Measurements from ENCODE around the gene ASTN2. TPM values are rescaled to one million over a fixed set of nuclear protein-coding genes. Genes with fewer than 3 reads are reported as not detected.

Gene ASTN2
- total RNA-seq, 1 experiment from 2014 or later, result 7.4 TPM

DNA sequence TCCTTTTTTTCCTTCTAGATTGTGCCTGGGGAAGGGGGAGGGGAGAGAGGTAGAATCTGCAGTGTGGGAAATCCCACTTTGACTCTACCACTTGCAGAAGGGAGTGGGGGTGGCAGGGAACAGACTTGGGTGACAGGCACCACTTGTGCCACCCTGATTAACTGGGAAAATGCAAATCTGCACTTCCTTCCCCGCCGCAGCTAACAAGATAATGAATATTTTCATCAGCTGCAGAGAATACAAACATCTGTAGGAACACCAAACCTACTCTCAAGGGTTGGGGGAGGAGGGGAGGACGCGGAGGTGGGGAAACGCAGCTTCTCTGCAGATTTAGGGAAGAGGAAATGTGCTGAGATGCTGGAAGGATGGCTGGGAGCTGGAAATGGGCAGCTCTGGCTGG lies 654.2 kb downstream of the ASTN2 start:
- DNase-seq, result no peak
- Histone ChIP-seq H3K36me3 (replicated peaks; ENCODE audit: control insufficient read depth, insufficient read depth, low read length) (no peaks in the 10 kb centered on the region), H3K27me3 (ENCODE audit: control insufficient read depth, insufficient read depth, low read length) (no peaks in the 10 kb centered on the region), H3K4me3 (ENCODE audit: insufficient read depth, low read depth, low read length) (no peak overlapping the region)

DNA sequence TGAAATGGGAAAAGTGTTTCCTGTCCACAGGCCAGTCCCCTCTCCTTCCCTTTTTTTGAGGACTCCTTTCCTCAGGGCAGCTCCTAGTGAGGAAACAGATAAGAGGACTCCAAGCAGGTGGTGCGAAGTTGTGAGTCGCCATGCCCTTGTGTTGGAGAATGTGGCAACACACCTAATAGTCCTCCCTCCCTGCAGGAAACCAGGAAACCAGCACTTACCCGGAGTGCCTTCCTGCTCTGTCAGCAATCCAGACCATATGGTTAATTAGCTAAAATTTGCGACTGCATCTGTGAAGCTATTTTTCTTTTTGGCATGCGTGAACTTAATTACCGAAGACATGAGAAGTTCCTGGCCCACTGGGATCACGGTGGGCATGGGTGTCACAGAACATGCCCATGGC lies 657.8 kb downstream of the ASTN2 start:
- Histone ChIP-seq H3K27me3 (ENCODE audit: control insufficient read depth, insufficient read depth, low read length) (no peaks in the 10 kb centered on the region), H3K36me3 (replicated peaks; ENCODE audit: control insufficient read depth, insufficient read depth, low read length) (no peaks in the 10 kb centered on the region), H3K4me3 (ENCODE audit: insufficient read depth, low read depth, low read length) (no peak overlapping the region)
- no peak for DNase-seq

DNA sequence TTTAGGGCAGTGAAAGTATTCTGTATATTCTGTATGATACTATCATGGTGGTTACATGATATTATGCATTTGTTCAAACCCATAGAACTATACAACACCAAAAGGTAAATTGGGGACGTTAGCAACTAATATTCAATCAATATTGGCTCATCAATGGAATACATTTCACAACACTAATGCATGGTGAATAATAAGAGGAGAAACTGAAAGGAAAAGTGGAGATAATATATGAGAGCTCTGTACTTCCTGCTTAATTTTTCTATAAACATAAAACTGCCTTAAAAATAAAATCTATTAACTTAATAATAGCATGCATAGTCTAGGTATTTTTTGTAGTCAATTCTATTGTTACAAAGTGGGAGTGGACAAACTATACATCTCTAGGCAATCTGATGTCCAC lies 661.5 kb downstream of the ASTN2 start:
- Histone ChIP-seq H3K4me3 (ENCODE audit: insufficient read depth, low read depth, low read length) (no peak overlapping the region), H3K27me3 (ENCODE audit: control insufficient read depth, insufficient read depth, low read length) (no peaks in the 10 kb centered on the region), H3K36me3 (replicated peaks; ENCODE audit: control insufficient read depth, insufficient read depth, low read length) (no peaks in the 10 kb centered on the region)
- no peak for DNase-seq

DNA sequence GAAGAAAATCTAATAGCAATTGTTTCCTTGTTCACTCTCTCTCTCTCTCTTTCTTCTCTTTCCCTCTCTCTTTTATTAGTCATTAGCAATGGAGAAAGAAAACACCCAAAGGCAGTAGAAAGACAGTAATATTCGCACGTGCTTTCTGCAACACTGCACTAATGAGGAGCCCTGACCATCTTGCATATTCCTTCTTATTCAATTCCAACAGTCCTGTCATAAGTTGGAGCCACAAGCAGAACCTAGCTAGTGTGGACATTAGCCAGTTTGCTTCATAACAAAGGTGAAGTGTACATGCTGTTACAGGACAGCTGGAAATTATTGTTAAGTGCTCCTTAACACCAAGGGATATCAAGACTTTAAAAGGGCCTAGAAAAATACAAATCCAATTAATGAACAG lies 664.3 kb downstream of the ASTN2 start:
- no peak overlapping the region for H3K4me3 ChIP-seq (ENCODE audit: insufficient read depth, low read depth, low read length)
- H3K36me3 ChIP-seq (replicated peaks; ENCODE audit: control insufficient read depth, insufficient read depth, low read length), result no peaks in the 10 kb centered on the region
- no peaks in the 10 kb centered on the region for H3K27me3 ChIP-seq (ENCODE audit: control insufficient read depth, insufficient read depth, low read length)
- DNase-seq, result no peak

DNA sequence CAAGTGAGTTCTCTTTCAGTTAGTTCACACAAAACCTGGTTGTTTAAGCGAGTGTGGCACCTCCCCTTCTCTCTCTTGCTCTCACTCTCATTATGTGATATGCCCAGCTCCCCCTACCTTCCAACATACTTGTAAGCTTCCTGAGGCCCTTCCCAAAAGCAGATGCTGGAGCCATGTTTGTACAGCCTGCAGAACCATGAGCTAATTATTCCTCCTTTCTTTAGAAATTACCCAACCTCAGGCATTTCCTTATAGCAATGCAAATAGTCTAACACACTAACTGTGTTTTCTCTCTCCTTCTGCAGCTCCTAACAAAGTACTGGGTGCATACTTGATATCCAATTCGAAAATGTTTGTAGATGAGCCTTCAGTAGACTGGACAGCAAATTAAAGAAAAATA lies 665.1 kb downstream of the ASTN2 start:
- DNase-seq, result no peak
- Histone ChIP-seq H3K27me3 (ENCODE audit: control insufficient read depth, insufficient read depth, low read length) (no peaks in the 10 kb centered on the region), H3K36me3 (replicated peaks; ENCODE audit: control insufficient read depth, insufficient read depth, low read length) (no peaks in the 10 kb centered on the region), H3K4me3 (ENCODE audit: insufficient read depth, low read depth, low read length) (no peak overlapping the region)

DNA sequence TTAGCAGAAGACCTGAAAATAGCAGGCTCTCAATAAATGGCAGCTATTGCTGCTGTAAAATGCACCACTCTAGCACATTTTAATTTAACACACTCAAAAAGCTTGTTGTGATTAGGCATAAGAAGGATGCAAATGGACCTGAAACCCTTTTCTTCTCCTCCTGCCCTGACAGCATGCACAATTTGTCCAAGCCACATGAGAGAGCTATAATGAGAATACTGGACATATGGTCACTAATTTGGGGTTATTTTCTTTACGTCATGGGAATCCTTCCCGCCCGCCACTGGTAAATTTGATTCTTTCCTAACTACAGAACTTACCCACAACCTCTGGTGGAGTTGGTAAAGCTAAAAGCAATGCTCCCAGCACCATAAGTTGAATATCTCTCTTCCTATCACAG lies 665.7 kb downstream of the ASTN2 start:
- H3K27me3 ChIP-seq (ENCODE audit: control insufficient read depth, insufficient read depth, low read length), result no peaks in the 10 kb centered on the region
- no peaks in the 10 kb centered on the region for H3K36me3 ChIP-seq (replicated peaks; ENCODE audit: control insufficient read depth, insufficient read depth, low read length)
- no peak for DNase-seq
- H3K4me3 ChIP-seq (ENCODE audit: insufficient read depth, low read depth, low read length), result no peak overlapping the region

DNA sequence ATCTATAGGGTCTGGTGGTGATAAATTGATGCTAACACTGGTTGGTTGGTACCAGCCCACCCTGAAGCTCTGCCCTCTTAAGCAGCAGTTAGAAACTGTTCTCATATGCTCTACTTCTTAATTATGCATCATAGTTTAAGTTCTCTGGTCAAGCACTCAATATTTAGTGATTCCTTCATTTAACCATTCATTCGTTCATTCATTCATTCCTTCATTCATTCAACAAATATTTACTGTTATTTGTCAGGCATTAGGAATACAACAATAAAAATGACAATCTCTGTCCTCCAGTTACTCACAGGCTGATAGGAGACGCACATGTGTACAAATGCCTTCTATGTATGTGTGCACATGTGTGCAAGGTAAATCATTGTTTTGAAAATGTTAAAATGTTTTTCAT lies 673.1 kb downstream of the ASTN2 start:
- no peak overlapping the region for H3K4me3 ChIP-seq (ENCODE audit: insufficient read depth, low read depth, low read length)
- no peak for DNase-seq
- H3K27me3 ChIP-seq (ENCODE audit: control insufficient read depth, insufficient read depth, low read length), result no peaks in the 10 kb centered on the region
- no peaks in the 10 kb centered on the region for H3K36me3 ChIP-seq (replicated peaks; ENCODE audit: control insufficient read depth, insufficient read depth, low read length)

DNA sequence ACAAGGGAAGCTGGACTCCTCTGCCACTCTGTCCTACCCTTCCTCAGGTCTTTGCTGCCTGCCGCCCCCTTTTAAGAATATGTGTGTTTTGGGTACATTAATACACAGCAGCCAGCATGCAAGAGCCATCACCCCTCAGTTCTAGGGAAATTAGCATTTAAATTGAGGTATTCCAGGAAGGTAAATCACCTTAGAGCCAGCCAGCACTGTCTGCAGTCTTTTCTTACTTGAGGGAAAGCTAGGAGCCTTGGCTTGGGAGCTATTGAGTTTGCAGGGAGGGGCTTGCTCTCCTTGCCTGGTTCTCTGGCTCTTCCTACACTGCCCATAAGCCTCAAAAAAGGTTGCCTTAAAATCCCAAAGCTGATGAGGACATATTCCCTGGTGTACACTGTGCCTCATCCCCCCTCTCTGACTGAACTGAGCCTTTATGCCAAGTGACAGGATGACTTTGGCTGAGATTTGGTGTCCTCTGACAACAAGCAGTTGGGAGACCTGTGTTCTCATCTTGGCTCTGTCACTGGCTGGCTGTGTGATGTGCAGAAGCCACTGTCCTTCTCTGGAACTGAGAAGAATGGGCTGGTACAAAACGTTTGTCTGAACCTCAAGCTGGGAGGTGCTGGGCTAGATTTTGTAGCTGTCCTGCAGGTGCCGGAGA lies 673.6 kb downstream of the ASTN2 start:
- DNase-seq, result peak; percentile 55
- H3K4me3 ChIP-seq (ENCODE audit: insufficient read depth, low read depth, low read length), result no peak overlapping the region
- no peaks in the 10 kb centered on the region for H3K27me3 ChIP-seq (ENCODE audit: control insufficient read depth, insufficient read depth, low read length)
- H3K36me3 ChIP-seq (replicated peaks; ENCODE audit: control insufficient read depth, insufficient read depth, low read length), result no peaks in the 10 kb centered on the region

DNA sequence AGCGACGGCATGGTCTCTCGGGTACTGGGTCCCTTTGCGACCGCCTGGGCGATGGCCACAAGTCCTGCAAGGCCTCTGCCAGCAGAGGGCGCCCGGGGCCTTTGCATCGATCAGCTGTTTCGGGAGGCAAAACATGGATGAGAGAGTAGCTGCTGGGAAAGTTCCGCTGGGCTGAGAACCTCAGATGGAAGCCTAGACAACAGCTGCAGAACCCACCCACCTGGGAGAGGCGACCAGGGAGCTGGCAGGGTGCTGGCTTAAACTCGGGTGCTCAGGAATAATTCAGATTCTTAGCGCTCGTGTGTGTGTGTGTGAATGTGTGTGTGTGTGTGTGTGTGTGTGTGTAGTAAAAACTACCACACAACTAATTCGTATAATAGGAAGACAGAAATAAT lies 677.7 kb downstream of the ASTN2 start:
- H3K36me3 ChIP-seq (replicated peaks; ENCODE audit: control insufficient read depth, insufficient read depth, low read length), result no peaks in the 10 kb centered on the region
- peak; percentile 94 for DNase-seq
- no peaks in the 10 kb centered on the region for H3K27me3 ChIP-seq (ENCODE audit: control insufficient read depth, insufficient read depth, low read length)
- H3K4me3 ChIP-seq (ENCODE audit: insufficient read depth, low read depth, low read length), result no peak overlapping the region

DNA sequence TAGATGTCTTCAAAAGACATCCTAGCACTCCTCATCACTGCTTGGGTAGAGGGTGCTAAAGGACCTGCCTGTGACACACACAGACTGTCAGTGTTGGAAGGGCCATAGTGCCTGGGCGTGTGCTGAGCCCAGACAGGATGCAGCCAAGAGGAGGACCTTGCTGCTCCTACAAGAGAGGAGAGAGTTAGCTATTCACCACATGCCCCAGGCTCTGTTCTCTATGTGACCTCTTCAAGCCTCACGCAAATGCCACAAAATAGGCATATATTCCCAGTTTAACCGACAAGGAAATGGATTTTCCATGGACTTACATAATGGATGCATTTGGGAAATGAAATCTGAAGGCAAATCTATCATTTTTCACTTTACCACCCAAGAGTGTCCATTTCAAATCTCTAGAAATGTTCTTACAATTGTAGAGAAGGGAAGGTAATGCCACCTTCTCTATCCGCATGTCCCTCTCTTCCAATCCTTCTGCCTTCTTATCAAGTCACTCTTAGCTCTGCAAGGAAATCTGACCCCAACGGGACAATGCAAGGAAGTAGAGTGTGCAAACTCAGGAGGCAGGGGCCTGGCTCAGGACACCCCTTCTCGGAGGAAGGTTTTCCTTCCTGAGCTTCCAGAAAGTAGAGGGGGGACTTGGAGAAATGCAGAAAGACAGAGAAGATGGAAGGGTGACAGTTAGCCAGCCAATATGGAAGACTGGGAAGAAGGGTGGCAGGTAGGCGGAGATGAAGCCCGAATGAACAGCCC lies 678.3 kb downstream of the ASTN2 start:
- no peak for DNase-seq
- Histone ChIP-seq H3K36me3 (replicated peaks; ENCODE audit: control insufficient read depth, insufficient read depth, low read length) (no peaks in the 10 kb centered on the region), H3K4me3 (ENCODE audit: insufficient read depth, low read depth, low read length) (no peak overlapping the region), H3K27me3 (ENCODE audit: control insufficient read depth, insufficient read depth, low read length) (no peaks in the 10 kb centered on the region)

DNA sequence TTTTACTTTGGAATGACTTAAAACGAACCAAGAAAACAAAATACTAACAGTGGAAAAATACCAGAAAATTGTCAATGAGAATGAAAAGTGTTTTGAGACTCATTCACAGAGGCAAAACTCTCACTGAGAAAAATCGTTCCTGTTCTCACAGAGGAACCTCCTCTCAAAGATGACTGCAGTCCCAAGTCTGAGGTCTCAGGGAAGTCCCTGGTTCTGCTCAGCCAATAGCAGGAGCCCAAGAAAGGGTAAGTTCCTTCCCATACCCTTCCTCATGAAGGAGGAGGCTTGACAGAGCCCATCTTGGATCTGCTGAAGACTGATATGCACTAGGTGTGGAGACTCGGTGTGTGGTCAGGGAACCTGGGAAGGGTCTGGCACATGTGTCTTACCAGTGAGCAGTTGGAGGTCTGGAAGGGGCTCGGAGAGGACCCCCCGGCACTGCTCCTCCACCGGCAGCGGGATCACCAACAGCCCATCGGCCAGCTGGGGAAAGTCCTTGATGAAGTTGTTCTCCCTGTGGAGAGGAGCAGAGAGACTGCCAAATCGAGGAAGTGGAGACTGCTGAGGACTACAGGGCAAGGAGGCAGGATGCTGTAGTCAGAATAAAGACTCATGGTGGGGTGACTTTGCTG lies 681.7 kb downstream of the ASTN2 start:
- DNase-seq, result no peak
- Histone ChIP-seq H3K27me3 (ENCODE audit: control insufficient read depth, insufficient read depth, low read length) (no peaks in the 10 kb centered on the region), H3K4me3 (ENCODE audit: insufficient read depth, low read depth, low read length) (no peak overlapping the region), H3K36me3 (replicated peaks; ENCODE audit: control insufficient read depth, insufficient read depth, low read length) (no peaks in the 10 kb centered on the region)

DNA sequence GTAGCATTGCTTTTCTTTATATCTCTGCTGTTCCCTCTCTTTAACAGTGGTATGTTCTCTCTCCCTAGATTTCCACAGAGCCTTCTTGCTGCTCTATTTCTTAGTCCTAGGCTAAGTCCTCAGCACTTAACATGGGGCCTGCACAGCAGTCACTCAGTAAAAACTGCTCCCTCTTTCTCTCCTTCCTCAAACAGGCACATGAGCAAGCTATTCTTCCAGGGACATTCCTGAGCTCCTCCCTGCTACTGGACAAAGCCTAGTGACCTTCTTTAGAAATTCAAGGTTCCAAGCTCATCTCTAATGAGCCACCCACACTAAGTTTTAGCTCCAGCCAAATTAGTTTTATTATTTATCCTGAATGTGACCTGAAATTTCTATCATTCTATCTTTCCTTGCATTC lies 688.3 kb downstream of the ASTN2 start:
- Histone ChIP-seq H3K4me3 (ENCODE audit: insufficient read depth, low read depth, low read length) (no peak overlapping the region), H3K36me3 (replicated peaks; ENCODE audit: control insufficient read depth, insufficient read depth, low read length) (no peaks in the 10 kb centered on the region), H3K27me3 (ENCODE audit: control insufficient read depth, insufficient read depth, low read length) (no peaks in the 10 kb centered on the region)
- DNase-seq, result no peak

DNA sequence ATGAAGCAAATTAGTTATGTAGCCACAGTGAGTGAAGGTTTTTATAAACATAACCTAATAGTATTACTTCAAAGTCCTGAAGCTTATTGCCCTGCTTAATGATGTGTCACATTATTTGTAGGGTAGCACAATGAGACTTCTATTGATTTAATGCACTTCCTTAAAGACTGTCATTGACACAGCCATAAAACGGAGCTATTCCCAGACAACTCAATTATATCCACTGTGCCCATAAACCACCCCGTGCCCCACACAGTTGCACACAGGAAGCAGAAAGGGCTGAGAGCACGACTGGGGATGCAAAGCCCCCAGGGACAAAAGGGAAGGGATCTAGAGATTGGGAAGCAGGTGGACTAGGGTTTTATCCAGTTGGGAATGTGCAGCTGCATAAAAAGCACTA lies 690.7 kb downstream of the ASTN2 start:
- no peaks in the 10 kb centered on the region for H3K36me3 ChIP-seq (replicated peaks; ENCODE audit: control insufficient read depth, insufficient read depth, low read length)
- H3K4me3 ChIP-seq (ENCODE audit: insufficient read depth, low read depth, low read length), result no peak overlapping the region
- H3K27me3 ChIP-seq (ENCODE audit: control insufficient read depth, insufficient read depth, low read length), result no peaks in the 10 kb centered on the region
- no peak for DNase-seq

DNA sequence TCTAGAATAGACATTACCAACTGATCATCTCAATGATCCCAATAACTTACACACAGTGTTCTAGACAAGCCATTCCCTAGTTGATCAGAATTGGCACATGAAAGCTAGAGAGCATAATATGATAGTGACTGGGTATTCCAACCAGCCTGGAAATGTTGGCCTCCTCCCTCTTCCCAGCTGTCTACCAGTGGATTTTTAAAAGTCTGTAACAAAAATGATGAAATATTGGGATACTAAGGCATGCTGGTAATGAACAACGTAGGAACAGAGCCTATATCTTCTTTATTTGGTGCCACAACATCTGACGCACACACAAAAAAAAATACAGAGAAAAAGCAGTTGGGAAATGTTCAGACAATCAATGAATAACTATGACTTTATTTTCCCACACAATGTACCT lies 692.9 kb downstream of the ASTN2 start:
- H3K36me3 ChIP-seq (replicated peaks; ENCODE audit: control insufficient read depth, insufficient read depth, low read length), result no peaks in the 10 kb centered on the region
- DNase-seq, result no peak
- H3K4me3 ChIP-seq (ENCODE audit: insufficient read depth, low read depth, low read length), result no peak overlapping the region
- H3K27me3 ChIP-seq (ENCODE audit: control insufficient read depth, insufficient read depth, low read length), result no peaks in the 10 kb centered on the region

DNA sequence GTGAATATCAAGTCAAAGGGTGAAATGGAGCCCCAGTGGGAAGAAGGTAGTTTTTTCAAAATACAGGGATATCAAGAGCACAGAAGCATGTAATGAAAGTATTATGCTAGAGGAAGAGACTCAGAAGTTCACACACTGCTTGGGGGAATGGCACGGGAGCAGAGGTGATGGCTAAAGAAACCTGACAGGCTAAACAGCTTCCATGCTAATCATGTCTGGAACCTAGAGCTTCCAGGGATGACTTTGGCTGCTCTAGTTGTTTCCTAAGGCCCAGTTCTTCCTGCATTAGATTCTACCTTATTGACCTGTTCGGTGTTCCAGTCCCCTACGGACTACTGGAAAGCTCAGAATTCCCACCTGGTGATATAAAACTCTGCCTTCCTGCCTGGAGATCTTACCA lies 693.4 kb downstream of the ASTN2 start:
- Histone ChIP-seq H3K36me3 (replicated peaks; ENCODE audit: control insufficient read depth, insufficient read depth, low read length) (no peaks in the 10 kb centered on the region), H3K27me3 (ENCODE audit: control insufficient read depth, insufficient read depth, low read length) (no peaks in the 10 kb centered on the region), H3K4me3 (ENCODE audit: insufficient read depth, low read depth, low read length) (no peak overlapping the region)
- no peak for DNase-seq

All from H7 (cell line).